Suppressor macrophage treated with lipopolysaccharide for 1 hour (primary cell): ENCODE results near the gene ZNF430.
"Not testable (repeated sequence)": the region's sequence is repeated elsewhere in the genome, so short reads cannot be mapped to it uniquely, and the experiment has no call there.

Experiments used
- DNase-seq, 3 donors: peaks; one replicate each; pipeline ENCODE4 v3.0.0-alpha.2; 2020 to 2022

Gene ZNF430

DNA sequence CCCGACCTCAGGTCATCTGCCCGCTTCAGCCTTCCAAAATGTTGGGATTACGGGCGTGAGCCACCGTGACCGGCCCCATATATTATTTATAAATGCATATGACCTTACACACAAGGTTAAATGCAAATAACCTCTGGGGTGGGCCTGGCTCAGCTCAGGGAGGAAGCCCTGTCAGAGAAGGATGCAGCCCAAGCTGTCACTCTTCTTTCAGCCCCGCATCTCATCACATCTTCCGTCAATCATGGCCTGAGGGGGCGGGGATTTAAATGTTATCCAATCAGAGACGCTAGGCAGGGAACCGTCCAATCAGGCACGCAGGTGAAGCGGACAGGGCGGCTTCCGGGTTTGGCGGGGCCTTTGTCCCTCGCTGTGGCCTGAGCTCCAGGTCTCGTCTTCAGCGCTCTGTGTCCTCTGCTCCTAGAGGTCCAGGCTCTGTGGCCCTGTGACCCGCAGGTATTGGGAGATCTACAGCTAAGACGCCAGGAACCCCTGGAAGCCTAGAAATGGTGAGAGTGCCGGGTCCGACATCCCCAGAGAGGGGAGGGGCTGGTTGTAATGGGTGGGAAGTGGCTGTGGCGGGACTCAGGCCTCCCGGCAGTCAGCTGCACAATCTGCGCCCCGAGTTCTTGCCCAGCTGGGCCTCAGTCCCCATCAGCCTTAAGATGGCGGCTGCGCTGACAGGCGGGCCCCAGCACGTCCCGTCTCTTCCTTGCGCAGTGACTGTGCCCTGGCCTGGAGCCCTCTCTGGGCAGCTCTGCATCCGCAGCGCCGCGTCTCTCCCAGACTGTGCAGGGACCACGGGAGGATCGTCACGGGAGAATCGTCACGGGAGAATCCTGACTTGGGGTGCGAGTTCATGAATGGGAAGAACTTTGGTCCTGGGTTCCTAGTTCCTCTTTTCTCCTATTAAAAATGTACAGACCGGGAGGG is at the start of gene ZNF430:
TSS of gene ZNF430 (plus strand) at position 360 of the 930 bp plus-strand sequence. CDS start at position 504, 144 bp downstream.
- peak; percentile 96 to 98 (median 97) for DNase-seq

- DNase-seq: not testable (repeated sequence)
Observed at GRCh38 chr19:20992788-20993187, 27.7 kb upstream of the ZNF430 start.

GRCh38 chr19:20999731-21000352 is 20.6 kb upstream of the ZNF430 start:
- peak; percentile 72 to 79 (median 77) for DNase-seq

DNA sequence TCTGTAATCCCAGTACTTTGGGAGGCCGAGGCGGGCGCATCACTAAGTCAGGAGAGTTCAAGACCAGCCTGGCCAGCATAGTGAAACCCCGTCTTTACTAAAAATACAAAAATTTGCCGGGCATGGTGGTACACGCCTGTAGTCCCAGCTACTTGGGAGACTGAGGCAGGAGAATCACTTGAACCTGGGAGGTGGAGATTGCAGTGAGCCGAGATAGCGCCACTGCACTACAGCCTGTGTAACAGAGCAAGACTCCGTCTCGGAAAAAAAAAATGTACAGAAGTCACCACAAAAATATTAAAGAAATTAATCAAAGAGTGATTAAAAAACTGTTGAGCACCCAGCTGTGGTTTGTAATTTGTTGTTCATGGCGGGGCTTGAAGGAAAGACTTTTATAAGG is 781 bp downstream of the ZNF430 start:
- not testable (repeated sequence) for DNase-seq

DNA sequence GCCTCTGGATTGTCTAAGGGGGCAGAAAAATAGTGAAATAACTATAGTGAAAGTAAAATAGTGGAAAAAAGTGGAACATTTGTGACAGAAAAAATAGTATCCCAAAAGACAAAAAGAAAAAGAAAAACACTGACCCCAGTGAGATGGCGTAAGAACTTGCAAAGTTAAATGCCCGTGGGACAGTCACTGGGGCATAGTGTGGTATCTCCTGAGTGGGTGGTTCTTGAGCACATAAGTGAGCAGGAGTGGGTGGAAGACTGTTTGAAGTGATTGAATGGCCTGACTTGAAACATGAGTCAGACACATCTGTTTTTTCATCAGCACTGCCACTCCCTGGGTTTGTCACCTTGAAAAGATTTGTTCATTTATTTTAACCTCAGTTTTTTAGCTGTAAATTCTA is 2.5 kb downstream of the ZNF430 start:
- DNase-seq: peak; percentile 87 to 89 (median 89)

- peak; percentile 13 to 49 (median 38) for DNase-seq
Observed at GRCh38 chr19:21023901-21024300, 3.4 kb downstream of the ZNF430 start.

DNA sequence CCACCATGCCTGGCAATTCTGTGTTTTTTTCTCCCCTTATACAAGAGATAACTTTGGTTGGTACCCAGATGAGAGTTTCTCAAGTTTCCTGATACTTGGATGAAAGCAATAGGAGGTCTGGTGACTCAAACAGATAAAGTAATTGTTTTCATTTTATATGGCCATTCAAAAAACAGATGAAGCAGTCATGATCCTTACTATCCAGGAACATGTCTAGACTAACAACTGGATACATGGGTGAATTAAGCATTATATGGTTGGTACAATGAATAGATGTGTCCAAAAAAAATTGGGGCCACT is 8.5 kb downstream of the ZNF430 start:
- no peak for DNase-seq

- no peak for DNase-seq
Observed at GRCh38 chr19:21045028-21045427, 24.6 kb downstream of the ZNF430 start.

DNA sequence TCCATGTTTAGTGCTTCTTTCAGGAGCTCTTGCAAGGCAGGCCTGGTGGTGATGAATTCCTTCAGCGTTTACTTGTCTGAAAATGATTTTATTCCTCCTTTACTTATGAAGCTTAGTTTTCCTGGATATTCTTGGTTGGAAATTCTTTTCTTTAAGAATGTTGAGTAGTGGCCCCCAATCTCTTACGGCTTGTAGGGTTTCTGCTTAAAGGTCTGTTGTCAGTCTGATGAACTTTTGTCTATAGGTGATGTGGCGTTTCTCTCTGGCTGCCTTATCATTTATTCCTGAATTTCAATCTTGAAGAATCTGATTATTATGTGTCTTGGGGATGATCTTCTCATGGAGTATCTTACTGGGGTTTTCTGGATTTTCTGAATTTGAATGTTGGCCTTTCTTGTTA is 26.0 kb downstream of the ZNF430 start:
- no peak for DNase-seq

GRCh38 chr19:21047716-21048115 is 27.3 kb downstream of the ZNF430 start:
- DNase-seq: peak; percentile 24 to 49 (median 45)

DNA sequence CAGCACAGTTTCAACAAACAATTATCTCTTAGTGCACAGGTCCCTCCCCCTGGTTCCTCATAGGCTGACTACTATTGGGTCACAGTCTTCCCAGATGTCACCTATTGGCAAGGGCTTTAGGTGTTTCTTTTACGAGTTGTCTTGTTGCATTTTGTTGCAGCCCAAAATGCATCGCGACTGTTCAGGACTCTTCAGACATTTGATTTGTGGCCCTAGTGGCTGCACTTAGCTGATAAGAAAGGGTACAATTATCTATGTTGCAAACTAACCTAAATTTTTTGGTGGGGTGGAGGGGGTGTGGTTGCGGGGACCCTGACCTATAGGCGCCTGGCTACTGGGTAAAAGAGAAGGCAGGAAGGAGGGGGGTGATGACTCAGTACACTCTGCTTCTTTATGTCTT is 32.4 kb downstream of the ZNF430 start:
- no peak for DNase-seq

DNA sequence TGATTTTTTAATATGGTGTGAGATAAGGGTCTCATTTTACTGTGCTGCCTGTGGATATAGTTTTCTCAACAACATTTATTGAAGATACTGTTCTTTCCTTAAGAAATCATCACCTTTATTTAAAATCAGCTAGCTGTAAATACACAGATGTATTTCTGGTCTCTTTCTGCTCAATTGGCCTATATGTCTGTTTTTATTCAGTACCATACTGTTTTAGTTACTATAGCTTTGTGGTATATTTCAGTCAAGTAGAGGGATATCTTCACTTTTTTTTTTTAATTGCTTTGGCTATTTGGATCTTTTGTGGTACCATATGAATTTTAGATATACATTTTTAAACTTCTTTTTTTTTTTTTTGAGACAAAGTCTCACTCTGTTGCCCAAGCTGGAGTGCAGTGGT is 44.9 kb downstream of the ZNF430 start:
- no peak for DNase-seq

DNA sequence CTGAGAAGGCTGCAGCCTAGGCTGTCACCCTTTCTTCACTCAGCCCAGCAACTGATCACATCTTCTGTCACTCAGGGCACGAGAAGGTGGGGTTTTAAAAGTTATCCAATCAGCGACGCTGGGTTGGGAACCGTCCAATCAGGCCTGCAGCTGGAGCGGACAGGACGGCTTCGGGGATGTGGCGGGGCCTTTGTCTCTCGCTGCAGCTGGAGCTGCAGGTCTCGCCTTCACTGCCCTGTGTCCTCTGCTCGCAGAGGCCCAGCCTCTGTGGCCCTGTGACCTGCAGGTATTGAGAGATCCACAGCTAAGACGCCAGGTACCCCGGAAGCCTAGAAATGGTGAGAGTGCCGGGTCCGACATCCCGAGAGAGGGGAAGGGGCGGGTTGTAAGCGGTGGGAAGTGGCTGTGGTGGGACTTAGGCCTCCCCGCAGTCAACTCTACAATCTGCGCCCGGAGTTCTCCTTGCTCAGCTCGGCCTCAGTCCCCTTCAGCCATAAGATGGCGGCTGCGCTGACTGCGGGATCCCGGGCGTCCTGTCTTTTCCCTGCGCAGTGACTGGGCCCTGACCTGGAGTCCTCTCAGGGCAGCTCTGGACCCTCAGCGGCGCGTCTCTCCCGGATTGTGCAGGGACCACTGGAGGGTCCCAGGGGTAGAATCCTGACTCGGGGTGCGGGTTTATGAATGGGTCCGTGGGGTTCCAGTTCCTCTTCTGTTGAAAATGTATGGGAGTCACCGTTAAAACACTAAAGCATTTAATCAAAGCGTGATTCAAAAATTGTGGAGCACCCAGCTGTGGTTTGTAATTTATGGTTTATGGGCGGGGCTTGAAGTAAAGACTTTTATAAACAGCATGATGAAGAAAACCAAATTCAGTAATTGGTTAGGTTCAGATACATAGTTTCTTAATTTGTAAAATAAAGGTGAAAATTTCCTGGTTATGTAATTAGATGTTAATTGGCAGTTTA is 61.8 kb downstream of the ZNF430 start, which contains the start of gene ZNF714:
TSS of gene ZNF714 (plus strand) at position 193 of the 965 bp plus-strand sequence. CDS start 16,066 bp downstream, outside the sequence.
- peak; percentile 85 to 95 (median 93) for DNase-seq

DNA sequence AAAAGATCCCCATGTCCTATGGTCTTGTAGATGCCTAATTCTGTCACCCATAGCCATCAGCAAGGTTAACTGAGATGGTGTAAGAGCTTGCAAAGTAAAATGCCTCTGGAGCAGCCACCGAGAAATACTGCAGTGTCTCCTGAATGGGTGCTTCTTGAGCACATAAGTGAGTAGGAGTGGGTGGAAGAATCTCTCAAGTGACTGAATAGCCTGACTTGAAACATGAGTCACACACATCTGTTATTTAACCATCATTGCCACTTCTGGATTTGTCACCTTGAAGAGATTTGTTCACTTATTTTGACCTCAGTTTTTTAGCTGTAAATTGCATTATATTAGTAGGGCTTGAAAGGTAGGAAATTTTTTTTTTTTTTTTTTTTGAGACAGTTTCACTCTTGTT is 63.9 kb downstream of the ZNF430 start:
- DNase-seq: peak; percentile 65 to 74 (median 69)

DNA sequence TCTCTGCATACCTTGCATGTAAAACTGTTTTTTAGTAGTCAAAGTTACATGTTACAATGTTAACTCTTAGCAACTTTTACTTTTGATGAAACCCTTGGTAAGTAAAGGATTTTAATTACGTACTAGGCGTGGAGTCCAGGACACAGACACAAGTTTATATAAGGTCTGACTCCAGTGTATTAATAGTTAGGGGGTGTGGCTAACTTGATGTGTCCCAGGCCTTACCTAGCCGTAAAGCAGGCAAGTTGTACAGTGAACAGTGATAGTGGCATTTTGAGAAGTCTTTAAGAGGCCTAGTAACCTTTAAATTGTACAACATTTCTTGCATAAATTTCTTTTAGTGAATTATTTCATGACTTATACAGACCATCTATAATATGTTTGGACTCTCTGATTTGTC is 67.4 kb downstream of the ZNF430 start:
- no peak for DNase-seq

DNA sequence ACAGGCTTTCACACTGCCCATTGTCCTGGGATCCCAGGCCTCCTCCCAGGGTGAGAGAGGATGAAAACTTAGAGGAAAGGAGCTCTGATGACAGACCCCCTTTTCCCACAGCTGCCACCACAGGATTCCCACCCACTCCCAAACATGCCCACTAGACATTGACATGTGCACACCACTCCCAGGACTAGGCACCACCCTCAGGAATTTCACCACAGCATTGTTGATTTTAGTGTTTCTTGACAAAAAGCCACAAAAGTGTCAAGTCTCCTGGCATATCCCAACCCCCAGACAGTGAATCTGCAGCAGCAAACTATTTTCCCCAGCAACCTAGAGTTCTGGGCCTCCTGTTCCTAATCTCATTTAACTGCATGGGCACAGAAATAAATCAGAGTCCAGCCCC is 71.7 kb downstream of the ZNF430 start:
- no peak for DNase-seq

GRCh38 chr19:21094347-21095025 is 74.0 kb downstream of the ZNF430 start:
- DNase-seq: no peak

DNA sequence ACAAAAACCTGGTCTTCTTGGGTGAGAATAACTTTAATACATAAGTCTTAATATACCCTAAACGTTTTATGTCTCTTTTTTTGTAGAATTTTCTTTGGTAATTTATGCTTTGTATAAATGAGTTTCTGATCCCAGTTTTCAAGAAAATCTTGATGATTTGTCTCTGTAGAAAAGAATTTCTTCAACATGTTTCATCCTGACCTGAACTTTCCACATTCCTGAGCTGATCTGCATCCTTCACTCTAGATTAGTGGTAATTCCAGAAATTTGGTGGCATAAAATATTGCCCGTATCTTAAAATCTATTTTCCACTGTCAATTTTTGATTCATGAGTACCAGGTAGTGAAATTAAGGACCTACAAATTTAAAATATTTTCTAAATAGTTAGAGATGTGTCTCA is 77.8 kb downstream of the ZNF430 start:
- DNase-seq: no peak

DNA sequence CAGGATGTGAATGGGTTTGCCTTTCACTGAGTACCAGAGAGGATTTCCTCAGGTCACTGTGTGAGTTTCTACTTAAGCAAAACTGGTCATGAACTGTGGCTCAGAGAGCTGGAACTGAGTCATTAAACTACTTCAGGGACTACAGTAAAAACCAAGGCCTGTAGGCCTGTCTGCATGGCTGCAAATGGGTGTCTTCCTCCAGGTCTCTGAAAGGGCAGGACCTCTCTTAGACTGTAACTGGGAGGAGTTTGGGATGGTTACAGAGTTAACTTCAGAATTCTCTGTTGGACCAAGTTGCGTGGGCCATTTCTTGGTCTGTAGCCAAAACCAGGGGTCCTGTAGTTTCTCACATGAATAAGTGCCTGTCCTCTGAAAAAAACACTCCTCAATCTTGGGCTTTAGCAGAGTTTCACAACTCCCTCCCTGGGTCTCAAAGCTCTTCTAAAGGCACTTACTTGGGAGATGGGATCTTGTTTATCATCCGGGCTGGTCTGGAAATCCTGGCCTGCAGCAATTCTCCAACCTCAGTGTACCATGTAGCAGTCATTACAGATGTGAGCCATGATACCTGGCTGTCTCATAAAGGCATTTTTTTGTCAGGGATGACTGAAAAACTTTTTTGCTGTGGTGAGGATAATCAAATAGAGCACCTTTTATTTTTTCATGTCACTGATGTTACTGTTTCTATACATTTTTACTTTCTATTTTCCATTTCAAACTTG is 81.2 kb downstream of the ZNF430 start:
- DNase-seq: no peak

GRCh38 chr19:21109116-21109515 is 88.7 kb downstream of the ZNF430 start:
- peak in 2 of 3 donors; percentile 12 to 19 for DNase-seq
